Right ventricle myocardium inferior (tissue), 1 donor: ENCODE results near the gene VAV3. TPM values are rescaled to one million over a fixed set of nuclear protein-coding genes. Genes with fewer than 3 reads are reported as not detected.
"Not testable (repeated sequence)": the region's sequence is repeated elsewhere in the genome, so short reads cannot be mapped to it uniquely, and the experiment has no call there.

Source experiments
- ATAC-seq: fragments of 200-7000 bp; cut with Tn5 transposase; one replicate; pipeline ENCODE4 v1.9.1; 2020; ENCODE audit warnings: mild to moderate bottlenecking, moderate library complexity
- DNase-seq: peaks from one replicate; pipeline ENCODE4 v3.0.0; 2021; ENCODE audit errors: missing footprints
- intact Hi-C: fragments of 100-400 bp; cut with DNase I; formaldehyde crosslinking; loops from one replicate; pipeline ENCODE4 v1.11.0; 2022
- long read RNA-seq: library from polyadenylated mRNA; unstranded; transcript quantifications from one replicate; pipeline ENCODE4 v2.0.0, GENCODE V29; 2021
- total RNA-seq: library from RNA; stranded (reverse); fragmentation: NEBNext Ultra II Directional; extraction: Animal tissue kit (Norgen Biotek cat#: 25700); gene quantifications from one replicate; pipeline ENCODE4 v1.2.1, GENCODE V29; 2021
- donor health status: DM: no; HTN: yes; CAD: no; lungs with severe emphysema.

Gene VAV3, protein sequence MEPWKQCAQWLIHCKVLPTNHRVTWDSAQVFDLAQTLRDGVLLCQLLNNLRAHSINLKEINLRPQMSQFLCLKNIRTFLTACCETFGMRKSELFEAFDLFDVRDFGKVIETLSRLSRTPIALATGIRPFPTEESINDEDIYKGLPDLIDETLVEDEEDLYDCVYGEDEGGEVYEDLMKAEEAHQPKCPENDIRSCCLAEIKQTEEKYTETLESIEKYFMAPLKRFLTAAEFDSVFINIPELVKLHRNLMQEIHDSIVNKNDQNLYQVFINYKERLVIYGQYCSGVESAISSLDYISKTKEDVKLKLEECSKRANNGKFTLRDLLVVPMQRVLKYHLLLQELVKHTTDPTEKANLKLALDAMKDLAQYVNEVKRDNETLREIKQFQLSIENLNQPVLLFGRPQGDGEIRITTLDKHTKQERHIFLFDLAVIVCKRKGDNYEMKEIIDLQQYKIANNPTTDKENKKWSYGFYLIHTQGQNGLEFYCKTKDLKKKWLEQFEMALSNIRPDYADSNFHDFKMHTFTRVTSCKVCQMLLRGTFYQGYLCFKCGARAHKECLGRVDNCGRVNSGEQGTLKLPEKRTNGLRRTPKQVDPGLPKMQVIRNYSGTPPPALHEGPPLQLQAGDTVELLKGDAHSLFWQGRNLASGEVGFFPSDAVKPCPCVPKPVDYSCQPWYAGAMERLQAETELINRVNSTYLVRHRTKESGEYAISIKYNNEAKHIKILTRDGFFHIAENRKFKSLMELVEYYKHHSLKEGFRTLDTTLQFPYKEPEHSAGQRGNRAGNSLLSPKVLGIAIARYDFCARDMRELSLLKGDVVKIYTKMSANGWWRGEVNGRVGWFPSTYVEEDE
- 1.7 TPM for total RNA-seq
- long read RNA-seq, result 0 reads

DNA sequence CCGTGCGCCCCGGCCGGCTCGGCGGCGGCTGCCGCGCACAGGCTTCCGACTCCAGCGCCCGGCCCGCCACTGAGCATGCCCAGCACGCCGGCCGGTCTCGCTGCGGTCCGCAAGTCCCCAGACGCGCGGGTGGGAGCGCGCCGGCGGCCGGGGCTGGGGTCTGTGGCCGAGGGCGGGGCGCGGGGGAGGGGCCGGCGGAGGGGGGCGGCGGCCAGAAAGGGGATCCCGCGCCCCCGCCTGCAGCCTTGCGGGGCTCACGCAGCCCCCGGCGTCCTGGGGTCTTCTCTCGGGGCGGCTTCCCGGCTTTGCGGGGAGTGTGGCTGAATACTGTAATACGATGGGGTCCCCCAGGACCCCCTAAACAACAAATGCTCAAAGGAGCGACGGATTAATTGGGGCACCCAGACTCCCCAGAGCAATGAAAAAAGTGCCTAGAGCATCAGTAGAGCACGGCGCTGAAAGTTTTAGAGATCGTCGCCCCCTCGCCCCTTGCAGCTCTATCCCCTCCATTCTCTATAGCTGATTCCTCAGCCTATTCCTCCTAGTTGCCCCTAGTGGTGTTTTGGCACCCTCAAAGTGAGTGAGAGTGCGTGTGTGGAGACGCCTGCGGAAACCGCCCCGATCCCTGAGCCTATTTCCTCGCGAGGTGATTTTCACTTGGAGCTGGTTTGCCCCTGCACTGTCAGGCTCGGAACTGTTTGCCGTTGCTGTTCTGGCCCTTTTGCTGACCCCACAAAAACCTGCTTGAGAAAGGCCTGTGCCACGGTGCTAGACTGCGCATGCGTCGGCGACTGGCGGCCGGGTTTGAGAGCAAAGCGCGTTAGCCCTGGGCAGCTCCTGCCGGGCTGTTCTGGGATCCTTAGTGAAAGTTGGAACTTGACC, at the start of gene VAV3:
Gene VAV3 (minus strand): TSS at position 71 of the 882 bp plus-strand sequence. CDS start 311 bp downstream, outside the sequence.
- ATAC-seq (peak; percentile 81), DNase-seq (peak; percentile 93)
- intact Hi-C loops, result loop anchor here (2.0 to 10.0 kb wide), 3 partner anchors 89 to 181 kb away; no protein-coding TSS in a partner anchor

DNA sequence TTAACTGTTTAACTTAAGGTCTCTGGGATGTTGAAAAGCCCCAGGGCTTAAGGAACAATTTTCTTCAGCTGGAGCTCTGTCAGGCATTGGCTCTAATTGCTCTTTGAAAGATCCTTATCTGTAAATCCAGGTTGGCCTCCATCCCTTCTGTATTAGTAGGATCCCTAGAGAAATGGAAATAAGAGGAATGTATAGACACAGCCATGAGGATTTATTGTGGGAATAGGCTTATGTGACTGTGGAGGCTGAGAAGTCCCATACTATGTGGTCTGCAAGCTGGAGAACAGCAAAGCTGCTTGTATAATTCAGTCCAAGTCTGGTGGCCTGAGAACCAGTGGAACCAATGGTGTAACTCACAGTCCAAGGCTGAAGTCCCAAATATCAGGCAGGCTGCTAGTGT, 47.6 kb upstream of the VAV3 start:
- ATAC-seq, result no peak
- intact Hi-C loops, result no loop called here

DNA sequence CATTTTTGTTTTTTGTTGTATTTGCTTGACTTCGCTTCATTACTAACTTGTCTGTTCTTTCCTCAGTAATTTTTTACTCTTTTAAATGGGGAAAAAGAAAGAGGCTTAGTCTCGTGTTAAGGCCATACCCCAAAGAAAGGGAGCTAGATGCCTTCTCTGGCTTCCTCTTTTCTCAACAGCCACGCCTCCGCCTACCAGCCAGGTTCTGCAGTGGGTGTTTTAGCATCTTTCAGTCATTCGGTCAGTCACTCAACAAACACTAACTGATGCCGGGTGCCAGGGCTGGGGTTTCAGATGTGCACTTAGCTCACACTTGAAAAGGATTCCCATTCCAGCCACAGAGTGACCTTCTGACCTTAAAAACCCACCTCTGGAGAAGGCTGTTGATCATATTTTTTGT, 46.3 kb upstream of the VAV3 start:
- ATAC-seq (no peak), DNase-seq (no peak)
- intact Hi-C loops, result no loop called here

More for the DNA sequence above, 47.6 kb upstream of the VAV3 start:
- DNase-seq, result no peak

DNA sequence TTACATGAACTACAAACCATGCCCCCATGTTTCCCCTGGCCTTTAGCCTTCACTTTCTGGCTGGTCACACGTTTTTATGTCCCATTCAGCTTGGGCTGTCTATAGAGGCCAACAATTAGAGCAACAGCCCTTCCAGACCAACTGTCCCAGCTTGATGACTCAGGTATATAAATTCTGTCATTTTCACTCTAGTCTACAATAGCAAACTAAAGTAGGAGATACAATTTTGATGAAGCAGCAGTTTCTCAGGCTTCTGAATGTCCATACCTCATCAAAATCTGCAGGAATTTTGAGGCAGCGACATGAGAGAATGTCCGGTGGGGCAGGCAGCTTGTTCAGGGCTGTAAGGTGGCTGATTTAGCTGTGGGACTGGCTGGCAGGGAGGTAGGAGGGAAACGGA, 45.6 kb upstream of the VAV3 start:
- intact Hi-C loops, result no loop called here
- DNase-seq, result no peak
- no peak for ATAC-seq

DNA sequence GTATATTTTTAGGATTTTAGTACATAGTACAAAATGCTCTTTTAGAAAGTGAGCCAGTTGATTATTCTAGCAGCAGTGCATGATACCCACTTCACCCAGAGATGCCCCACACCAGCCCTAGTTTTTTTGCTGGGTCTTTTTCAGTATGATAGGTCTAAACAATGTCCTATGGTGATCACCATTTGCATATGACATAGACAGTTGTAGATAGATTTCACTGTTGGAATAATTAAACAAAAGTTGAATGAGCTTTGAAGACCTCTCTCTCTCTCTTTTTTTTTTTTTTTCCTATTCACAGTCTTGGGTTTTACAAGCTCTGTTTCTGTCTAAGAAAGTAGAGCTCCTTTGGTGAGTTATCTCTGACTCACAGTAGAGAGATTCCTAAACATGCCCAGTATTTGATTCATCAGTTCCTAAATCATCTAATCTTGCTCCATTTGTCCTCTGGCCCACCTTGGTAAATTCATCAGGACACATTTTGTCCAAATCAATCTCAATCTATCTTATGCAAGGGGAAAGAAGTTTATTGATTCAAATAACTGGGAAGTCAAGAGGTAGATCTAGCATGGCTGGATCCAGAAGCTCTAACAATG, 44.7 kb upstream of the VAV3 start:
- ATAC-seq (no peak), DNase-seq (no peak)
- intact Hi-C loops, result no loop called here

DNA sequence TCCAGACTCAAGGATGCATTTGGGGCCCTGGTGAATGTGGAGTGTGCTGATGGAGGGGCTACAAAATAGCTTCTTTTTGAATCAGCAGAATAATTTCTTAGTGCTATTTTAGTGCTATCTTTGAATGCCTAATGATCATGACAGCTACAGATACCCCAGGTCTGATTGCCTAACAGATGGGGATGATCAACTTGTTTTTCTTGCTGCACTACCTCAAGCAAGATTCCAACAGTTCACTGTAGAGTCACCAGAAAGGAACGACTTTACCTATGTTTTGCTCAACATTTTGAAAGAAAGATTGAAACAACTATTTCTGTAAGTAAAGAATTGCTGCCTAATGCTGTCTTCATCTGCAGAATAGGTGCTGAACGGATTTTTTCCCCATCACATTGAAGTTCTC, 42.6 kb upstream of the VAV3 start:
- no peak for ATAC-seq
- DNase-seq, result no peak
- intact Hi-C loops, result no loop called here

DNA sequence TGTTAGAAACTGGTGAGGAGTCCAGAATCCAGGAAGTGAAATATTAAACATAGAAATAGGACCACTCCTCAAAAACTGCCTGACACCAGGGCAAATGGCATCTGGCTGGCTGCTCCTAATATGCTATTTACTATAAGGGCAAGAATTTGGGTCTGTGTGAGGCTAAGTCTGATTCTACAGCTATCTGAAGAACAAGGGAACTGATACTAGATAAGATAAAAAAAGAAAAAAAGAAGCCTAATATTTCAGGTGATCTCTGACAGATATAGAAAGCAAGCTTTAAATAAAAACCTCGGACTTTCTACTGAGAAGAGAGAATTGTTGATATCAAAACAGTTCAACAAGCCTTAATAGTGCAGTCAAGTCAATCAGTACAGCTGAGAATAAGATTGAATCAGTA, 42.1 kb upstream of the VAV3 start:
- intact Hi-C loops, result no loop called here
- no peak for ATAC-seq
- no peak for DNase-seq

DNA sequence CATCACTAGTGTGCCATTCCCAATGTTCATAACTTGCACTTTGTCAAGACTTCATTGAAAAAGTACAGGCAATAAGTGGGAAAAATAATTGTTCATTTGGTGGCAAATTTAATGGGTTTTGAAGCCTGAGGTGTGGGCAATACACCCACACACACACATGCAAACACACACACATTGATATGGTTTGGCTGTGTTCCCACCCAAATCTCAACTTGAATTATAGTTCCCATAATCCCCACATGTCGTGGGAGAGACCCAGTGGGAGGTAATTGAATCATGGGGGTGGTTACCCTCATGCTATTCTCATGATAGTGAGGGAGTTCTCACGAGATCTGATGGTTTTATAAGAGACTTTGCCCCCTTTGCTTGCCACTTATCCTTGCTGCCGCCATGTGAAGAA, 39.9 kb upstream of the VAV3 start:
- DNase-seq, result not testable (repeated sequence)

DNA sequence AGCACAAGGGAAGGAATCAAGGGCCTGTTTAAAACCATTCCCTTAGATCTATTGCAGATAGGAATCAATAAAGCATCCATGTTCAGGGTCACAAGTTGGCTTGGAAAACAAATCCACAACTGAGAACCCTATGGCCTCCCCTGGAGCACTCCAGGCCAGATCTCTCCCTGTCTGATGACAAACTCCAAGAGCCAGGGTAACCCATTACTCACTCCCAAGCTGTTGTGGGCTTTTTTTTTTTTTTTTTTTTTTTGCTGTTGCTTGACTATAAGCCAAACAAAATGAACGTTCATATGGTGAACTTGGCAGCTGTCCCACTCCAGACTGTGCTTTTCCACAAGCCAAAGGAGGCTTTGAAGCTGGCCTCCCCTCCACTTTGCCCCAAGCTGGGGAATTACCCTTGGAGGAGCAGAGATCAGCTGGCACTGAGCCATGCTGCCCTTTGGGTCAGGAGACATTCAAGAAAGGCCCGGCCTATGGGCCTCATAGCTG, 35.7 kb upstream of the VAV3 start:
- peak; percentile 60 for ATAC-seq
- peak; percentile 66 for DNase-seq

More for the DNA sequence above, 39.9 kb upstream of the VAV3 start:
- intact Hi-C loops, ATAC-seq: not testable (repeated sequence)

DNA sequence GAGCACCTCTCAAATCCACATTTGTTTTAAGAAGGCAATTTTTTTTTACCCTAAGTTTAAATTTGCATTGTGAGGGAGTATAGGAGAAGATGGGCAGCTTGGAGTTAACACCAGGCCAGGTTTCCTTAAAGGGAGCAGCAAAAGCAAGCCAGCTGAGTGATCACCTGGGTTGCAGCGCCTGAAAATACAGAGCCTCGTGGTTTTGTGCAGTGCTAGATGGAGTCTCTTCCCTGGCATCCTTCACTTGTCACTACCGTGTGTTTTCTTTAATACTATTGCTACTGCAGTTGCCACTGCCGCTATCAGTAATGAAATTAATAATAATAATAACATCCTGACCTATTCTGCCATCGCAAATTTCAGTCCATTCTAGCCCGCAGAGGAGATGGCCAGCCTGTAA, 35.2 kb upstream of the VAV3 start:
- ATAC-seq, result no peak
- intact Hi-C loops, result no loop called here

More for the DNA sequence above, 35.7 kb upstream of the VAV3 start:
- intact Hi-C loops, result no loop called here

DNA sequence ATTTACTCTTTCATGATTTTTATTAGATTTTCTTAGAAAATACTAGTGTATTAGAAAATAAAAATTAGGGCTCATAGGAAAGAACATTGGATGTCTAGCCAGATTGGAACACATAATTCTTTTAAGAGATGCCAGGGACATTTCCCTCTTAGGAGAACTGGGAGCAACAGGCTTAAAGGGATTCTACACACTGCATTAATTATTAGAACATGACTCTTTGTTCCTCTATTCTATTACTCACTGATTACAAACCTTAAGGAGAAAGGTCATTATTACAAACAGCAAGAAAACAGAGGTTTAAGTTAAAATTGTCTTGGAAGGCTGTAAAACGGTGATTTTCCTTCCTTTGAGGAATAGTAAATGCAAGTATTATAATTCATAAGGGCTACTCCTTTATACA, 32.9 kb upstream of the VAV3 start:
- DNase-seq, result no peak
- no peak for ATAC-seq

More for the DNA sequence above, 35.2 kb upstream of the VAV3 start:
- DNase-seq, result no peak

DNA sequence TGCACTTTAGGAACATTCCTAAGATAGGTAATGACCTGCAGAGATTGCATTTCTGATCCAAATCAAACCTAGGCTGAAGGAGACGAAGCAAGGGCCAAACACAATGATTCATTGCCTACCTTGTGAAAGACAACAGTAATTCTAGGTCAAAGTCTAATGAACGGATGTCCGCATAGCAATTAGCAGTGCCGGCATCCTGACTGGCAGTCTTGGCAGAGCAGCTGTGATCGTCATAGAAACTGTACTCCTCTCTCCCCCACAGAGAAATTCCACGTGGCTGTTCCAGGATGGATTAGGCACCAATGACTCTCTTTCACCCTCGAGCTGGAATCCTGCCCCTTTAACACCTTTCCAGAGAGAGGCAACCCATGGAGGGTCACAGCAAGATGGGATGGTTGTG, 28.9 kb upstream of the VAV3 start:
- ATAC-seq, result no peak
- no peak for DNase-seq
- intact Hi-C loops, result no loop called here

More for the DNA sequence above, 32.9 kb upstream of the VAV3 start:
- intact Hi-C loops, result no loop called here

DNA sequence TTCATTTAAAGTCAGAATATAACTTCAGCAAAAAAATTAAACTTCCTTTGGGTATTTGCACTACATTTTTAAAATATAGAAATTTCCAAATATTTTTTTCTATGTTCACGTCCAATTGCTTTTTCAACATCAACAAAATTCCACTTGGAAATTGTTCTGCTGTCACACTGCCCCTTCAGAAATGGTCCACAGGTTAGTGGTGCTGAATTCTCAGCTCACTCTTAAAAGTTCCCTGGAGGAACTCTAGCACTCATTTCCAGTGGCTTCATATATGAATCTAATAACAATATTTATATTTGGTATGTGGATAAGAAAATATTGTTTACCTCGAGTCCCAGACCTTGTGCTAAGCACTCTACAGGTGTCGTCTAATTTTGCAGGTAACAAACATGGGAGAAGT, 27.4 kb upstream of the VAV3 start:
- ATAC-seq (no peak), DNase-seq (no peak)
- intact Hi-C loops, result no loop called here

DNA sequence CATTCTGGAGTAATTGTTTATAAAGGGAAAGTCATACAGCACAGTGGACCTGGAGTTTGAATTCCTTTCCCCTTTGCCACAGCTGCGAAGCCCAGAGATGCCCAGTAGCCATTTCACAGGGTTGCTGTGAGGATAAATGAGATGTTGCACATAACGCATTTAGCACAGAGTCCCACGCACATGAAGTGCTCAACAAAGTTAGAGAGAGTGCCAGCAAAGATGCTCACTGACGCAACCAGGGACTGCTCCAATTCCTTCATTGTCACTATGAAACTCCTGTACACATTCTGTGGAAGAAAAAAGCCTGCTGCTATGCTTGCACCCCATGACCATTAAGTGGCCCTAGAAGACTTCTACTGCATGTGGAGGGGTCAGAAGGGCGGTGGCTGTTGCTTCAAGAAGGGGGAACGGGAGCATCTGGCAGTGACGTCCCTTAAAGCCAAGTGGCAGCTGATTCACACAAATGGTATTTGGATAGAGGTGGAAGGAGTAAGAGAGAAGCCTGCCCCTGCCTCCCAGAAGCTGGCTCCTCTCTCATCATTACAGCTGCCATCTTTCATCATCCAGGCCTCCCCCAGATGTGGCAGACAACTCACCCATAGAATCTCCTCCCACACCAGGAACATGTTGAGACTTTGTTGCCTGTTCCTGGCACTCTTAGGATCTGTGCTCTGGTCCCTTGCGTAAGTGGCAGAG, 26.5 kb upstream of the VAV3 start:
- no peak for DNase-seq
- ATAC-seq, result peak; percentile 80
- intact Hi-C loops, result no loop called here

DNA sequence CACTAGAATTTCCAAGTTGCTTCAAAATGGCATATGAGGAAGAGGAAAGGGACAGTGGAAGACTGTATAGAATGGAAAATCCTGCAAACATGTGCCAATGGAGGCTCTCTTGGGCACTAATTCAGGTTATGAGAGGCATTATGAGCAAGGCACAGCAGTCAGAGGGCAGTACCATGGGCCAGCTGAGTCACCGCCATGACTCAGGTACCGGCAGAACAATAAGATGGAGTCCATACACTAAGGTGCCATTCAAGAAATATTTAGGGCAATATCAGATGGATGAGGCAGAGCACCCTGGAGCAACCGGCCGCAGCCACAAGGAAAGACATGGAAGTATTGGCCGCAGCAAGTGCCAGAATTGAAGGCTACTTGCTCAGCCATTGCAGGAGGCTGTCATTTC, 25.6 kb upstream of the VAV3 start:
- ATAC-seq (no peak), DNase-seq (no peak)
- intact Hi-C loops, result no loop called here

DNA sequence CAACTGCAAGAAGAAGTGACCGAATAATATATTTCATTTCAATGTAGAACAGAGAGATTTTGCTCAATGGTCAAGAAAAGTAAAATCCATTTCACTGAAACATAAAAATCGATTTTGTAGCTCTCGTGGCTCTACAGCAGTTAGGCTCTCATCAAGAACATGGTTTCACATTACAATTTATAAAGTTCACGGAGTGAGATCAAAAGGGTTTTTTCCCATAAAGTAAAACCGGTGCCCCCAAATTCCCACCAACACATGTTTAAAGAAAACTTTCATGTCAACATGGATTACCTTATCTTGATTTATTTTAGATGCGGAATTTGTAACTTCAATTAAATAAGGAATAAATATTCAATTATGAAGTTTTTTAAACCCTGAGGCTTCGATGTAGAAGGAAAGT, 16.3 kb upstream of the VAV3 start:
- intact Hi-C loops, result no loop called here
- DNase-seq (no peak), ATAC-seq (no peak)

DNA sequence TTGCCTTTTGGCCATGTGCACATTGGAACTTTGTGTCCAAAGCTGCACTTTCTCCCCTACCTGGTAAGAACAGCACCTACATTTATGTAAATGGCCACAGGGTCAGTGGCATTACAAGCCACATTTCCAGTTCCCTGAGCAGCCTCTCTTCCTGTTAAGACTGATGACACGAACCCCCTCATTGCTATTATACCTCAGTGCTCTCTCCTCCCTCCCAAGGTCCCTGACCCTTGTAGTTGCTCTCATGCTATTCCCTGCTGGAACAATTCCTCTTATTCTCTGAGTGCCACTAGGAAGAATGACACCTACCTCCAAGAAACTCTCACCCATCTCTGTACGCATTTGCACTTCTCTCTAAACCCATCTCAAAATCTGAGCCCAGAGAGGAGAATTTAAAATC, 14.9 kb upstream of the VAV3 start:
- intact Hi-C loops, result no loop called here
- ATAC-seq, result no peak

DNA sequence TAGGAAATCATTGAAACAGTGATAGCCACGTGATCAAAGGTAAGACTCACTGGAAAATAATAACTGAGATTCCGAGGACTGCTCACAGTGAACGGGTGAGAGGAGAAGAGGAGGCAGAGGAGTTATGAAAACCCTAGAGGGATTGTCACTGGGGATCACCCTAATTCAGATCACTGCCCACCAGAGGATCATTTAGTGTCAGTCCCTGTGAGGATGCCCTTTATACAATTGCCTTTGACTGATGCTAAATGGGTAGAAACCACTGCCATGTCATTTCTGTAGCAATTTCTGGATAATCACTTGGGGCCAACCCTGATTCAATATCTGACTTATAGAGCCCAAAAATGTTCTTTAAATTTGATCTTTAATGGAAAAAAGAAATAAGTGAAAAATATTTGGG, 14.1 kb upstream of the VAV3 start:
- ATAC-seq (no peak), DNase-seq (no peak)
- intact Hi-C loops, result no loop called here

More for the DNA sequence above, 14.9 kb upstream of the VAV3 start:
- no peak for DNase-seq
